ENCODE measurements around the gene TRAF5. TPM values are rescaled to one million over a fixed set of nuclear protein-coding genes. Genes with fewer than 3 reads are reported as not detected.
"Not testable (repeated sequence)": the region's sequence is repeated elsewhere in the genome, so short reads cannot be mapped to it uniquely, and the experiment has no call there.

The TRAF5 gene
- total and polyA plus RNA-seq, 3 donors from 2014 or later = 20.3 to 25.1 (median 22.2) TPM

DNA sequence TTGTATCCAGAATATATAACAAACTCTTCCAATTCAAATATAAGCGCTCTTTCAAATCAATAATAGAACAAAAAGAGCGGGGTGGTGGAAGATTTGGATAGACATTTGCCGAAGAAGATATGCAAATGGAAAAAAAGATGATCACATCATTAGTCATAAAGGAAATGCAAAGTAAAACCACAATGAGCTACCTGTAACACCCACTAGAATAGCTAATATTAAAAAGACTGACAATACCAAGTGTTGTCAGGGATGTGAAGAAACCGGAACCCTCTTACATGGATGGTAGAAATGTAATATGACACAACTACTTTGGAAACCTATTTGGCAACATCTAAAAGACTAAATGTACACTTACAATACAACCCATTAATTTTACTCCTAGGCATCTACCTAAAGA, 5.7 kb upstream of the TRAF5 start:
- Histone ChIP-seq H3K4me1 (no peaks in the 10 kb centered on the region), H3K36me3 (ENCODE audit: low read depth, missing control alignments) (no peaks in the 10 kb centered on the region), H3K9me3 (no peaks in the 10 kb centered on the region), H3K27me3 (no peaks in the 10 kb centered on the region), H3K4me3 (no peak overlapping the region), H3K27ac (no peak overlapping the region)
- WGBS, 2 donors = 89 to 93% methylated on average over 4 of the region's 4 CpGs
- no peak for DNase-seq
- intact Hi-C loops (cut with DNase I; ENCODE audit: low total_unique reads) = no loop called here
- no peak for TF ChIP-seq POLR2A (IDR thresholded peaks at IDR 0.05)
- TF ChIP-seq CTCF (IDR thresholded peaks at IDR 0.05) = no peak

DNA sequence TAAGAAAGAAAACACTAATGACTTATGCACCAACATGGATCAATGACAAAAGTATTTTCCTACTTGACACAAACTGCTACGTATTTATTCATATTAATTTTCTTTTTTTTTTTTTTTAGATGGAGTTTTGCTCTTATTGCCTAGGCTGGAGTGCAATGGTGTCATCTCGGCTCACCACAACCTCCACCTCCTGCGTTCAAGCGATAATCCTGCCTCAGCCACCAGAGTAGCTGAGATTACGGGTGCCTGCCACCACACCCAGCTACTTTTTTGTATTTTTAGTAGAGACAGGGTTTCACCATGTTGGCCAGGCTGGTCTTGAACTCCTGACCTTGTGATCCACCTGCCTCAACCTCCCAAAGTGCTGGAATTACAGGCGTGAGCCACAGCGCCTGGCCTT, 5.0 kb upstream of the TRAF5 start:
- intact Hi-C loops (cut with DNase I; ENCODE audit: low total_unique reads); H3K9me3 ChIP-seq; H3K36me3 ChIP-seq (ENCODE audit: low read depth, missing control alignments); DNase-seq; H3K4me3 ChIP-seq; H3K27ac ChIP-seq; H3K4me1 ChIP-seq; H3K27me3 ChIP-seq: not testable (repeated sequence)
- 91 to 94% methylated on average over 7 of the region's 7 CpGs for WGBS, 2 donors

- no peak for TF ChIP-seq POLR2A (IDR thresholded peaks at IDR 0.05)
- TF ChIP-seq CTCF (IDR thresholded peaks at IDR 0.05) = peak; percentile 13 to 73 (median 62)
- Histone ChIP-seq H3K9me3 (no peaks in the 10 kb centered on the region), H3K4me3 (no peak overlapping the region), H3K36me3 (ENCODE audit: low read depth, missing control alignments) (no peaks in the 10 kb centered on the region), H3K27me3 (no peaks in the 10 kb centered on the region), H3K27ac (no peak overlapping the region), H3K4me1 (peaks cover 10% of the 10 kb centered on the region)
- intact Hi-C loops (cut with DNase I; ENCODE audit: low total_unique reads) = no loop called here
- DNase-seq = peak; percentile 80
- WGBS, 2 donors = 42 to 45% methylated on average over 9 of the region's 9 CpGs
Observed at GRCh38 chr1:211323156-211324063, 3.2 kb upstream of the TRAF5 start.

DNA sequence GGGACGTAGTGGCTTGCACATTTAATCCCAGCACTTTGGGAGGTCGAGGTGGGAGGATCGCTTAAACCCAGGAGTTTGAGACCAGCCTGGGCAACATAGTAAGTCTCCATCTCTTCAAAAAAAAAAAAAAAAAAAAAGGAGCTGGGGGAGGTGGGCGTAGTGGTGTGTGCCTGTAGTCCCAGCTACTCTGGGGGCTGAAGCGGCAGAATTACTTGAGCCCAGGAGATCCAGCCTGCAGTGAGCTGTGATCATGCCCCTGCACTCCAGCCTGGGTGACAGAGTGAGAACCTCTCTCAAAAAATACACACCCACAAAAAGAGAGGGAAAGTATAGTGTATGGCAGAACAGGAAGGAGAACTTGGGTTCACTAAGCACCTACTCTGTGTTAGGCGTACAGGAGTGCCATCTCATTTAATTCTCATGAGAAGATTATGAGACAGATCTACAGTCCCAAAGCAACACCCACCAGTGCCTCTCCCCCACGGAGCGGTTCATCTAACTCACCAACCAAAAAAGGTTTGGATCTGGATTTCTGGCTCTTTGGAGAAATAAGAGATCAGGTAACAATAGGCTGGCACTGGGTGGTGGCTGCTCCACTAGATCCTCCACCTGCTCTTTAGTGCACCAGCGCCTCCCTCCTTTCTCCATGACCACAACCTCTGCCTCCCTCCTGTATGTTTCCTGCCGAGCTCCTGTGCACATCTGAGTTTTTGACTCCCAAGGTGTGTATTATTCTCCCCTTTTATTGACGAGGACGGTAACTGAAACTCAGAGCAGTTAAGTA, 1.4 kb upstream of the TRAF5 start:
- intact Hi-C loops (cut with DNase I; ENCODE audit: low total_unique reads) = no loop called here
- no peak for TF ChIP-seq CTCF (IDR thresholded peaks at IDR 0.05)
- no peak for TF ChIP-seq POLR2A (IDR thresholded peaks at IDR 0.05)
- no peak for DNase-seq
- Histone ChIP-seq H3K36me3 (ENCODE audit: low read depth, missing control alignments) (no peaks in the 10 kb centered on the region), H3K27ac (no peak overlapping the region), H3K27me3 (no peaks in the 10 kb centered on the region), H3K9me3 (no peaks in the 10 kb centered on the region), H3K4me3 (no peak overlapping the region), H3K4me1 (peaks cover 18% of the 10 kb centered on the region)
- 72 to 75% methylated on average over 12 of the region's 12 CpGs for WGBS, 2 donors

DNA sequence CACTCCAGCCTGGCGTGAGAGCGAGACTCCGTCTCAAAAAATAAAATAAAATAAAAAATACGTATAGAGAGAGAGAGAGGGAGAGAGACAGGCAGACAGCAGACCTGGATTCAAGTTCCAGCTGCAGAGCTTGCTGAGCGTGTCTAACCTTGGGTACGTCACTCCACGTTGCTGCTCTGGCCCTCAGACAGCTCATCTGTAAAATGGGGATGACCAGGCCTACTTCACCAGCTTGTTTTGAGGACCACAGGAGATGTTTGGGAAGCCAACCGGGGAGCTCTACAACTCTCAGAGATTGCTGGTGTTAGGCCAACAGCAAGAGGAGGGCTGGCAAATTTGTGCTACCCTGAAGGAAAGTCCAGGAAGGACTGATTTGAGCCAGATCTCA, 499 bp upstream of the TRAF5 start:
- Histone ChIP-seq H3K27me3 (no peaks in the 10 kb centered on the region), H3K27ac (peak overlapping the region; percentile 14 to 91), H3K9me3 (no peaks in the 10 kb centered on the region), H3K4me1 (peaks cover 26% of the 10 kb centered on the region), H3K36me3 (ENCODE audit: low read depth, missing control alignments) (no peaks in the 10 kb centered on the region), H3K4me3 (peak overlapping the region; percentile 72 to 84)
- 51 to 65% methylated on average over 8 of the region's 8 CpGs for WGBS, 2 donors
- no peak for TF ChIP-seq CTCF (IDR thresholded peaks at IDR 0.05)
- TF ChIP-seq POLR2A (IDR thresholded peaks at IDR 0.05) = no peak
- intact Hi-C loops (cut with DNase I; ENCODE audit: low total_unique reads) = no loop called here
- no peak for DNase-seq
